HCT116 (cell line): Measurements from ENCODE around the gene CDKAL1.

Source experiments
- CTCF ChIP-seq, 3 experiments: fragments of 200-600 bp in 1 of 3; sonication (generic) in 1 of 3; IDR thresholded peaks in 2 of 3; conservative IDR thresholded peaks in 1 of 3; 2 replicates each; pipeline ENCODE4 v1.5.1; 2012 to 2017; ENCODE audit warnings: low read depth in 2 of 3, low read length in 2 of 3, antibody characterized with exemption in 1 of 3, borderline replicate concordance in 1 of 3, control low read depth in 1 of 3, mild to moderate bottlenecking in 1 of 3, mixed read lengths in 1 of 3, mixed run types in 1 of 3, moderate library complexity in 1 of 3; ENCODE audit not compliant: insufficient read depth in 1 of 3
- MAX ChIP-seq: IDR thresholded peaks from 2 replicates; pipeline ENCODE4 v1.6.1; 2012
- POLR2A ChIP-seq: IDR thresholded peaks from 2 replicates; pipeline ENCODE4 v1.7.0; 2011; ENCODE audit warnings: borderline replicate concordance; ENCODE audit not compliant: insufficient read depth, insufficient read length; ENCODE audit errors: extremely low read depth
- POLR2AphosphoS5 ChIP-seq: IDR thresholded peaks from 2 replicates; pipeline ENCODE4 v1.6.1; 2011; ENCODE audit warnings: mild to moderate bottlenecking, low read depth, low read length, moderate library complexity

- TF ChIP-seq POLR2AphosphoS5 = no peak
- TF ChIP-seq MAX = no peak
- TF ChIP-seq CTCF (IDR thresholded peaks at IDR 0.05 in 2 of 3, conservative IDR thresholded peaks at IDR 0.05 in 1 of 3; ENCODE audit: borderline replicate concordance in 1 of 3, insufficient read depth in 1 of 3, low read depth in 2 of 3, low read length in 2 of 3) = no peak
- no peak for TF ChIP-seq POLR2A
Observed at GRCh38 chr6:20658053-20658452, 123.8 kb downstream of the CDKAL1 start.
